Measurements from ENCODE around the gene SVIL. TPM values are rescaled to one million over a fixed set of nuclear protein-coding genes. Genes with fewer than 3 reads are reported as not detected.
"Not testable (repeated sequence)": the region's sequence is repeated elsewhere in the genome, so short reads cannot be mapped to it uniquely, and the experiment has no call there.

Gene SVIL
- total RNA-seq, 1 donor from 2014 or later, result 72.1 TPM

- no peaks in the 10 kb centered on the region for H3K36me3 ChIP-seq (ENCODE audit: control insufficient read depth, insufficient read depth, low read length)
- H3K4me3 ChIP-seq (ENCODE audit: low read depth, low read length), result no peak overlapping the region
- DNase-seq (ENCODE audit: low read depth), result no peak
- H3K27me3 ChIP-seq (ENCODE audit: control insufficient read depth, insufficient read depth, low read length), result no peaks in the 10 kb centered on the region
- no peak for TF ChIP-seq CTCF (IDR thresholded peaks at IDR 0.05; ENCODE audit: insufficient read depth, low read length, poor library complexity, severe bottlenecking)
Observed at GRCh38 chr10:29514306-29514705, 120.5 kb downstream of the SVIL start.

GRCh38 chr10:29512425-29512974 is 122.3 kb downstream of the SVIL start:
- no peaks in the 10 kb centered on the region for H3K27me3 ChIP-seq (ENCODE audit: control insufficient read depth, insufficient read depth, low read length)
- no peak overlapping the region for H3K4me3 ChIP-seq (ENCODE audit: low read depth, low read length)
- H3K36me3 ChIP-seq (ENCODE audit: control insufficient read depth, insufficient read depth, low read length), result no peaks in the 10 kb centered on the region
- no peak for DNase-seq (ENCODE audit: low read depth)
- TF ChIP-seq CTCF (IDR thresholded peaks at IDR 0.05; ENCODE audit: insufficient read depth, low read length, poor library complexity, severe bottlenecking), result no peak

- not testable (repeated sequence) for H3K27me3 ChIP-seq (ENCODE audit: control insufficient read depth, insufficient read depth, low read length); DNase-seq (ENCODE audit: low read depth); H3K36me3 ChIP-seq (ENCODE audit: control insufficient read depth, insufficient read depth, low read length); H3K4me3 ChIP-seq (ENCODE audit: low read depth, low read length)
Observed at GRCh38 chr10:29511806-29512205, 123.0 kb downstream of the SVIL start.

GRCh38 chr10:29510483-29511157 is 124.2 kb downstream of the SVIL start:
- H3K27me3 ChIP-seq (ENCODE audit: control insufficient read depth, insufficient read depth, low read length); DNase-seq (ENCODE audit: low read depth); H3K36me3 ChIP-seq (ENCODE audit: control insufficient read depth, insufficient read depth, low read length); H3K4me3 ChIP-seq (ENCODE audit: low read depth, low read length): not testable (repeated sequence)

- DNase-seq (ENCODE audit: low read depth), result no peak
- no peaks in the 10 kb centered on the region for H3K36me3 ChIP-seq (ENCODE audit: control insufficient read depth, insufficient read depth, low read length)
- no peak for TF ChIP-seq CTCF (IDR thresholded peaks at IDR 0.05; ENCODE audit: insufficient read depth, low read length, poor library complexity, severe bottlenecking)
- H3K27me3 ChIP-seq (ENCODE audit: control insufficient read depth, insufficient read depth, low read length), result no peaks in the 10 kb centered on the region
- no peak overlapping the region for H3K4me3 ChIP-seq (ENCODE audit: low read depth, low read length)
Observed at GRCh38 chr10:29508554-29509244, 126.1 kb downstream of the SVIL start.

- not testable (repeated sequence) for H3K4me3 ChIP-seq (ENCODE audit: low read depth, low read length); H3K36me3 ChIP-seq (ENCODE audit: control insufficient read depth, insufficient read depth, low read length); H3K27me3 ChIP-seq (ENCODE audit: control insufficient read depth, insufficient read depth, low read length); DNase-seq (ENCODE audit: low read depth)
Observed at GRCh38 chr10:29507750-29508149, 127.0 kb downstream of the SVIL start.

- DNase-seq (ENCODE audit: low read depth); H3K4me3 ChIP-seq (ENCODE audit: low read depth, low read length); H3K36me3 ChIP-seq (ENCODE audit: control insufficient read depth, insufficient read depth, low read length); H3K27me3 ChIP-seq (ENCODE audit: control insufficient read depth, insufficient read depth, low read length): not testable (repeated sequence)
Observed at GRCh38 chr10:29506324-29506921, 128.3 kb downstream of the SVIL start.
